ENCODE measurements around the gene SORL1. TPM values are rescaled to one million over a fixed set of nuclear protein-coding genes. Genes with fewer than 3 reads are reported as not detected.

The SORL1 gene
- total and polyA plus RNA-seq, 2 of the 8 experiments (the other 6 are each of a cell fraction or from before 2014, with no cell fraction given), result 38.1 to 65.5 TPM

DNA sequence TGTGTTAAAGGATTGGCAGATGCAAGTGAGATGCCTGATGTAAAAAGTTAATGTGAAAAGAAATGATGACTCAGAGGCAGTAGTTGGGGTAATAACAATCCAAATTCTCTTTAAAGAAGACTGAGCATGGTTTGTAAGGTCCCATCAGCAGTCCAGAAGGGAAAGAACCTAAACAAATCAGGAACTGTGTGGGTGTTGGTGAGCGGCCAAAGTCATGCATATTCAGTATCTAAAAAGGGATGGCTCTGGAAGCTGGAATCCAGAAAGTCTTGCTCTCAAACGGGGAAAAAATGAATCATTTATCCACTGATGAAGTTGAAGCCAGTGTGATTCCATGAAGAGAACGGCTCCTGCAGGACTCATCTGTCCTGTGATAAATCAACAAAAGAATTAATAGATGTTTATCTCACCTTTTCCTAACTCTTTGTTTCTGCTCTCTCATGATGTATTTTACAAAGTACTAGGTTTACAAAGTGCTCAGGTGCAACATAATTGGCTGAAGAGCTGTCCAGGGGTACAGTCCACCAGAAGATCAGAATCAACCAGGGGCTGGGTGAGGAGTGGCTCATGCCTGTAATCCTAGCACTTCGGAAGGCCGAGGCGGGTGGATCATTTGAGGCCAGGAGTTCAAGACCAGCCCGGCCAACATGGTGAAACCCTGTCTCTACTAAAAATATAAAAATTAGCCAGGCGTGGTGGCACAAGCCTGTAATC, 21.1 kb downstream of the SORL1 start:
- Histone ChIP-seq H3K23me2 (ENCODE audit: low read depth, low read length) (no peaks in the 10 kb centered on the region), H3K4me2 (ENCODE audit: insufficient read depth in 1 of 2, low read depth in 2 of 2, low read length in 2 of 2) (no peak overlapping the region), H3K56ac (replicated peaks; ENCODE audit: insufficient read length, low read depth, low read length) (no peak overlapping the region), H3K79me1 (ENCODE audit: low read depth, low read length) (peaks cover 4% of the 10 kb centered on the region), H3K14ac (ENCODE audit: insufficient read length) (no peak overlapping the region), H2BK5ac (ENCODE audit: low read depth, low read length) (no peak overlapping the region), H2AK5ac (ENCODE audit: low read depth, low read length) (no peak overlapping the region), H3K4ac (replicated peaks; ENCODE audit: insufficient read length, low read depth, low read length) (no peak overlapping the region), H2BK20ac (ENCODE audit: low read length) (no peak overlapping the region), H3K23ac (ENCODE audit: insufficient read length) (no peak overlapping the region), H3K36me3 (ENCODE audit: control insufficient read depth in 2 of 4, insufficient read depth in 4 of 4, low read length in 3 of 4) (peaks cover 4 to 11% (median 10%) of the 10 kb centered on the region in 4 experiments), H3K27me3 (replicated peaks in 1 of 4; ENCODE audit: control insufficient read depth in 3 of 4, extremely low read depth in 1 of 4, insufficient read depth in 3 of 4, low read length in 3 of 4) (no peaks in the 10 kb centered on the region), H2AFZ (ENCODE audit: low read length) (no peak overlapping the region), H4K20me1 (replicated peaks in 1 of 2; ENCODE audit: control insufficient read depth in 1 of 2, insufficient read depth in 2 of 2, low read length in 2 of 2) (no peaks in the 10 kb centered on the region), H3K9me3 (ENCODE audit: insufficient read depth in 2 of 2, low read depth in 1 of 2, low read length in 1 of 2) (no peaks in the 10 kb centered on the region), H4K5ac (ENCODE audit: insufficient read length, low read depth, low read length) (no peak overlapping the region), H3K79me2 (ENCODE audit: control insufficient read depth in 1 of 2, insufficient read depth in 2 of 2, low read length in 2 of 2) (peaks cover 3 to 52% of the 10 kb centered on the region in 2 experiments; a peak in 3 of 4 replicates), H3K4me3 (ENCODE audit: extremely low read depth in 1 of 4, insufficient read depth in 2 of 4, low read depth in 3 of 4, low read length in 4 of 4) (no peak overlapping the region), H4K91ac (replicated peaks; ENCODE audit: insufficient read length, low read length) (no peak overlapping the region), H3K18ac (ENCODE audit: extremely low read depth, low read length) (no peak overlapping the region), H3K9ac (replicated peaks in 1 of 4; ENCODE audit: extremely low read depth in 1 of 4, low read depth in 3 of 4, low read length in 3 of 4) (no peak overlapping the region), H2BK12ac (ENCODE audit: low read depth, low read length) (no peak overlapping the region), H4K8ac (ENCODE audit: extremely low read depth, insufficient read depth, low read length) (no peak overlapping the region), H2BK120ac (replicated peaks; ENCODE audit: low read depth, low read length) (no peak overlapping the region), H2BK15ac (ENCODE audit: low read length) (no peak overlapping the region), H3K4me1 (replicated peaks in 1 of 4; ENCODE audit: control insufficient read depth in 3 of 4, insufficient read depth in 4 of 4, low read length in 3 of 4) (peaks cover 4 to 15% (median 6%) of the 10 kb centered on the region in 4 experiments), H3K27ac (ENCODE audit: low read depth, low read length) (no peak overlapping the region)
- ChIA-PET CTCF (ENCODE audit: partially characterized antibody) (interaction anchor here (1.3 to 2.0 kb wide), 3 partner anchors 16 to 94 kb away, joined by 4 to 5 read pairs (median 4); no protein-coding TSS in a partner anchor), POLR2A (ENCODE audit: partially characterized antibody) (no interaction called here)
- DNase-seq (ENCODE audit: low read depth in 1 of 2, low spot score in 2 of 2), result no peak
- FAIRE-seq, result no peak
- WGBS, 2 experiments (ENCODE audit: extremely low coverage in 1 of 2, insufficient coverage in 1 of 2, insufficient read length in 1 of 2, insufficient replicate concordance in 2 of 2, low coverage in 1 of 2, low lambda C conversion rate in 2 of 2, missing lambda C conversion rate in 1 of 2), result 88% methylated on average over 8 of the region's 8 CpGs; no CpG with 5 or more reads in 1 of the 2 experiments

All from H1 (cell line).